ENCODE results near the gene FADS2.

FADS2 gene

GRCh38 chr11:61814958-61815789 is 12.9 kb upstream of the FADS2 start:
- peak overlapping the region; percentile 99 for H3K27ac ChIP-seq

DNA sequence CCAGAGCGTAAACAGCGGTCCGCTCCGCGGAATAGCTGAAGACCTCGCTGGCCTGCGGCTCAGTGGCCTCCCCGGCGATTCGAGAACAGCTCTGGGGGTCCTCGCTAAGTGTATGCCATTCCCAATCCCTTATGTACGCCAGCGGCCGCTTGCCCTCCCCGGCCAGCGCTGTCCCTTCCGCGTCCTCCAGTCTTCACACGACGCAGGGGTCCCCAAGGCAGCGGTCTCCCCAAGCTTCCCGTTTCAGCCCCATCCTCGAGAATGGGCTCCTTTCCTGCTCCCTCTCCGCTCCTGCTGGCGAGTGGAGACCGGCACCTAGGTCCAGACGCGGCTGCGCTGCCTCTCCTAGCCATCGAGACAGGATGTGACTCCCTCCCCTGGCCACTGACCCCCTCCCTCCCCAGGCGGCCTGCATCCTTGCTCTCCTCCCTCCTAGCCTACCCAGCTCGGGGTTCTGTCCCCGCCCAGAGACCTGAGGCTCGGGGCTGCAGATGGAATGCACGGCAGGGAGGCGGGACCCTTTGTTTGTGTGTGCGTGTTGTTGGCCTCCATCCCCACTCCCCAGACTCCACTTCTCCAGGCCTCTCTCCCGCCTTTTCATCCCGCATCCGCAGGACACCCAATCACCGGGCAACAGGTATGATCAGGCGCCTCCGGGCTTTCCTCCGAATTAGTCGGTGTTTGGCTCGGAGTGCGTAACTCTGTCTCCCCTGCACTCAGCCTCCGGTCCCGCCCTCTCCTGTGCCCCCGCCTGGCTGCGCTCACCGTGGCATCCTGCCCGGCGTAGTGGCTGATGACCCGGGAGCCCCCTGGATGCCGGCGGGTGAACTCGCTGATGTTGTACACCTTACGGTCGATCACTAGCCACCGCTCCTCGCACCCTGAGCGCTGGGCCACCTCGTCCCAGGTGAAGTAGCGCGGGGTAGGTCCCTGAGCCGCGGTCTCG is 12.0 kb upstream of the FADS2 start:
- peak; percentile 86 for DNase-seq (ENCODE audit: low spot score)
- peak overlapping the region; percentile 88 for H3K4me3 ChIP-seq

More at GRCh38 chr11:61814958-61815789, 12.9 kb upstream of the FADS2 start:
- H3K4me3 ChIP-seq, result peak overlapping the region; percentile 88
- DNase-seq (ENCODE audit: low spot score), result peak; percentile 99
- TF ChIP-seq CTCF (IDR thresholded peaks at IDR 0.05), result no peak

GRCh38 chr11:61816736-61817455 is 11.2 kb upstream of the FADS2 start, which contains the start of gene FADS1:
TSS of gene FADS1 (minus strand) at chr11:61817003. CDS start at chr11:61816929, 74 bp downstream.
- H3K4me3 ChIP-seq, result peak within 1 kb of the TSS; percentile 88
- peak within 1 kb of the TSS; percentile 99 for H3K27ac ChIP-seq
- peak; percentile 98 for DNase-seq (ENCODE audit: low spot score)
- TF ChIP-seq CTCF (IDR thresholded peaks at IDR 0.05), result no peak

More for the DNA sequence above, 12.0 kb upstream of the FADS2 start:
- H3K27ac ChIP-seq, result peak overlapping the region; percentile 99
- no peak for TF ChIP-seq CTCF (IDR thresholded peaks at IDR 0.05)

DNA sequence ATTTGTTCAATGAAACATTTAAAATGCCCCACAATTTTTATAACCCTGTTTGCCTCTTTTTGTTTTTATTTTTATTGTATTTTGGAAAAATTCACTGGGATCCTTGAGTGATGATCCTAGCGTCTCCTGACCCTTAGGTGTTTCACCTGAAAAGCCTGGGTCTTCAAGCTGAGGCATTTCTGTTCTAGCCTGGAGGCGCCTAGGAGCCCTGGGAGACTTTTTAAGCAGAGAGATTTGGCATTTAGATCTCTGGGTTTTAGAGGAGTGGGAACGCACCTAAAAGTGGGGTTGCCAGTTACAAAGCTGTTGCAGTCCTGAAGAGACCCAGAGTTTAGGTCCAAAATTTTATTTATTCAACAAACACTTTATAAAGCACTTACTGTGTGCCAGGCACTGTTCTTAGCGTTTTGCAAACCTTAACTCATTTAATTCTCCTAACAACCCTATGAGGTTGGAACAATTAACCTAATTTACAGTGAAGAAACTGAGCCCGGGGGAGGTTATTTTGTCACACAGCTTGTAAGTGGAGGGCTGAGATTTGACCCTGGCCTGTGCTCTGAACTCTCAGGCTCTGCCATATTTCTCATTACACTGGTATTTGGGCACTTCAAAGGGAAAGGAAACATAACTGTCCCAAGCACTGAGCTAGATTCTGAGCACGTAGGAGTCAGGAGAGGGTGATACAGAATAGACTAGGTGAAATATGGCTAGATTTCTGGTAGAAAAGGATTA is 10.5 kb upstream of the FADS2 start:
- no peak for DNase-seq (ENCODE audit: low spot score)
- Histone ChIP-seq H3K27ac (peak overlapping the region; percentile 99), H3K4me3 (peak overlapping the region; percentile 88)
- no peak for TF ChIP-seq CTCF (IDR thresholded peaks at IDR 0.05)

- no peak overlapping the region for H3K4me3 ChIP-seq
- TF ChIP-seq CTCF (IDR thresholded peaks at IDR 0.05), result no peak
- no peak for DNase-seq (ENCODE audit: low spot score)
- H3K27ac ChIP-seq, result no peak overlapping the region
Observed at GRCh38 chr11:61820174-61820573, 7.9 kb upstream of the FADS2 start.
